Measurements from ENCODE around the gene ANXA6. TPM values are rescaled to one million over a fixed set of nuclear protein-coding genes. Genes with fewer than 3 reads are reported as not detected.

ANXA6 gene
- total RNA-seq, 3 donors from 2014 or later (not counting 1 experiment from before 2014, with no cell fraction given): 504 to 629 (median 535) TPM

DNA sequence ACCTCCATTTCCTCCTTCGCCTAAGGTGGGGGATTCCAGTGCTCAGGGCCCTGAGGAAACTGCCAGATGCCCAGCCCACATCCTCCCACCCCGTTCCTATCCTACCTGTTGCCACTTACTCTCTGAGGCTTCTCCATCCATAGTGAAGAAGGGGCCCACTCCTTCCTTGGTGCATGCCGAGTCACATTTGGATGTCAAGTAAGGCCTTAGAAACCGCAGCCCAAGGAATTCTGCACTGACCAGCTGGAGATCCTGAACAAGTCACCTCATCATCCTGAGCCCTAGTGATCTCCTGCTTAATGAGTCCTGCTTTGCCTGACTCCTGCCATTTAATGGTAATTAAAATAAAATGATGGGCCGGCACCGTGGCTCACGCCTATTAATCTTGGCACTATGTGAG is 70.1 kb downstream of the ANXA6 start:
- peaks cover 14 to 24% of the 10 kb centered on the region in 2 donors for H3K4me1 Mint-ChIP-seq
- H3K36me3 Mint-ChIP-seq: no peaks in the 10 kb centered on the region
- intact Hi-C loops (cut with micrococcal nuclease): no loop called here
- no peak overlapping the region for H3K4me3 Mint-ChIP-seq
- no peaks in the 10 kb centered on the region for H3K27me3 Mint-ChIP-seq (ENCODE audit: low read depth in 2 of 2)
- Histone ChIP-seq H3K4me3 (ENCODE audit: low read length) (no peak overlapping the region), H3K9me3 (ENCODE audit: control insufficient read depth, insufficient read depth, low read length) (no peaks in the 10 kb centered on the region), H3K27ac (ENCODE audit: low read length) (no peak overlapping the region), H3K4me1 (ENCODE audit: control insufficient read depth, insufficient read depth, low read length) (peaks cover 38% of the 10 kb centered on the region), H3K36me3 (ENCODE audit: control insufficient read depth, insufficient read depth, low read length) (no peaks in the 10 kb centered on the region), H3K27me3 (ENCODE audit: control insufficient read depth, insufficient read depth, low read length) (no peaks in the 10 kb centered on the region)
- ATAC-seq: no peak
- no peaks in the 10 kb centered on the region for H3K9me3 Mint-ChIP-seq
- peak overlapping the region in 1 of 2 donors; percentile 46 for H3K27ac Mint-ChIP-seq
- WGBS (ENCODE audit: insufficient coverage): 86% methylated on average over 7 of the region's 7 CpGs
- TF ChIP-seq CTCF (IDR thresholded peaks at IDR 0.05): no peak
- DNase-seq: no peak

- intact Hi-C loops (cut with micrococcal nuclease): no loop called here
- H3K4me1 Mint-ChIP-seq: peaks cover 14 to 21% of the 10 kb centered on the region in 2 donors
These were observed 70.6 kb downstream of the ANXA6 start for GRCh38 chr5:151086905-151087360.

GRCh38 chr5:151086192-151086869 is 71.2 kb downstream of the ANXA6 start:
- no peak for ATAC-seq
- H3K36me3 ChIP-seq (ENCODE audit: control insufficient read depth, insufficient read depth, low read length): no peaks in the 10 kb centered on the region
- Mint-ChIP-seq H3K36me3 (no peaks in the 10 kb centered on the region), H3K4me3 (no peak overlapping the region), H3K27ac (peak overlapping the region in 1 of 2 donors; percentile 46), H3K9me3 (no peaks in the 10 kb centered on the region), H3K4me1 (peaks cover 8 to 15% of the 10 kb centered on the region in 2 donors), H3K27me3 (ENCODE audit: low read depth in 2 of 2) (no peaks in the 10 kb centered on the region)
- TF ChIP-seq CTCF (IDR thresholded peaks at IDR 0.05): no peak
- H3K4me1 ChIP-seq (ENCODE audit: control insufficient read depth, insufficient read depth, low read length): peaks cover 41% of the 10 kb centered on the region
- DNase-seq: peak in 1 of 2 donors; percentile 34
- peak overlapping the region; percentile 2 for H3K4me3 ChIP-seq (ENCODE audit: low read length)
- H3K27ac ChIP-seq (ENCODE audit: low read length): peak overlapping the region; percentile 37
- no peaks in the 10 kb centered on the region for H3K9me3 ChIP-seq (ENCODE audit: control insufficient read depth, insufficient read depth, low read length)
- intact Hi-C loops (cut with micrococcal nuclease): no loop called here
- no peaks in the 10 kb centered on the region for H3K27me3 ChIP-seq (ENCODE audit: control insufficient read depth, insufficient read depth, low read length)
- WGBS (ENCODE audit: insufficient coverage): 53% methylated on average over 6 of the region's 6 CpGs

More at GRCh38 chr5:151086905-151087360, 70.6 kb downstream of the ANXA6 start:
- no peaks in the 10 kb centered on the region for H3K27me3 Mint-ChIP-seq (ENCODE audit: low read depth in 2 of 2)
- Histone ChIP-seq H3K27ac (ENCODE audit: low read length) (peak overlapping the region; percentile 36), H3K4me1 (ENCODE audit: control insufficient read depth, insufficient read depth, low read length) (peaks cover 38% of the 10 kb centered on the region), H3K36me3 (ENCODE audit: control insufficient read depth, insufficient read depth, low read length) (no peaks in the 10 kb centered on the region), H3K27me3 (ENCODE audit: control insufficient read depth, insufficient read depth, low read length) (no peaks in the 10 kb centered on the region), H3K9me3 (ENCODE audit: control insufficient read depth, insufficient read depth, low read length) (no peaks in the 10 kb centered on the region), H3K4me3 (ENCODE audit: low read length) (peak overlapping the region; percentile 2)
- no peak for TF ChIP-seq CTCF (IDR thresholded peaks at IDR 0.05)
- no peaks in the 10 kb centered on the region for H3K36me3 Mint-ChIP-seq
- peak overlapping the region in 1 of 2 donors; percentile 46 for H3K27ac Mint-ChIP-seq
- H3K4me3 Mint-ChIP-seq: no peak overlapping the region
- DNase-seq: peak in 1 of 2 donors; percentile 87
- H3K9me3 Mint-ChIP-seq: no peaks in the 10 kb centered on the region
- 21% methylated on average over 10 of the region's 10 CpGs for WGBS (ENCODE audit: insufficient coverage)
- peak; percentile 88 to 92 (median 91) for ATAC-seq

All from natural killer cell (primary cell).